T-cell (primary cell): ENCODE measurements around the gene DAO. TPM values are rescaled to one million over a fixed set of nuclear protein-coding genes. Genes with fewer than 3 reads are reported as not detected.
"Not testable (repeated sequence)": the region's sequence is repeated elsewhere in the genome, so short reads cannot be mapped to it uniquely, and the experiment has no call there.

Source experiments
- ATAC-seq, 4 experiments: fragments of 200-7000 bp in 3 of 4; fragments of 150-1000 bp in 1 of 4; cut with Tn5 transposase; replicated peaks in 1 of 4; 1 replicate in 3 of 4; 2 replicates in 1 of 4; pipeline ENCODE4 v1.10.0; 2021; ENCODE audit warnings: moderate library complexity in 3 of 4, mild to moderate bottlenecking in 2 of 4, moderate number of reproducible peaks in 1 of 4
- CTCF ChIA-PET, 2 donors: fragments of 300-600 bp; sonication (Branson Sonifier 250); formaldehyde crosslinking; loops; one replicate each; lab custom pipeline; 2022; ENCODE audit warnings: antibody characterized with exemption in 2 of 2; lab: Charles Lee
- POLR2A ChIA-PET, 2 donors: fragments of 300-600 bp; sonication (Branson Sonifier 250); formaldehyde crosslinking; loops; one replicate each; lab custom pipeline; 2022; ENCODE audit warnings: antibody characterized with exemption in 2 of 2; lab: Charles Lee
- DNase-seq, 35 experiments: peaks; one replicate each; pipeline versions ENCODE4 v3.0.0 to v3.0.0-alpha.2; 2013 to 2023
- H3K27ac ChIP-seq: one replicate; pipeline ENCODE4 v1.5.1; 2013; ENCODE audit warnings: low read length
- H3K27me3 ChIP-seq, 2 experiments: replicated peaks in 1 of 2; 1 replicate in 1 of 2; 2 replicates in 1 of 2; pipeline versions ENCODE4 v1.6.1 to v1.7.0; 2013; ENCODE audit warnings: low read length in 1 of 2, mixed read lengths in 1 of 2; ENCODE audit not compliant: control insufficient read depth in 2 of 2, insufficient read depth in 2 of 2; ENCODE audit errors: extremely low read depth in 1 of 2
- H3K36me3 ChIP-seq, 2 donors: 1 replicate in 1 of 2; 2 replicates in 1 of 2; pipeline versions ENCODE4 v1.6.1 to v1.7.0; 2013; ENCODE audit warnings: low read length in 1 of 2; ENCODE audit not compliant: control insufficient read depth in 2 of 2, insufficient read depth in 1 of 2; ENCODE audit errors: extremely low read depth in 1 of 2
- H3K4me1 ChIP-seq, 2 experiments: 1 replicate in 1 of 2; 2 replicates in 1 of 2; pipeline versions ENCODE4 v1.6.1 to v1.7.0; 2013; ENCODE audit warnings: low read length in 2 of 2, mixed read lengths in 1 of 2; ENCODE audit not compliant: insufficient read depth in 2 of 2, control insufficient read depth in 1 of 2; ENCODE audit errors: extremely low read depth in 1 of 2
- H3K4me3 ChIP-seq, 2 donors: 1 replicate in 1 of 2; 2 replicates in 1 of 2; pipeline versions ENCODE4 v1.5.1 to v1.7.0; 2013; ENCODE audit warnings: mild to moderate bottlenecking in 2 of 2, low read length in 1 of 2, moderate library complexity in 1 of 2; ENCODE audit not compliant: control insufficient read depth in 1 of 2; ENCODE audit errors: extremely low read depth in 1 of 2
- H3K9me3 ChIP-seq: 2 replicates; pipeline ENCODE4 v1.7.0; 2013
- H3K27ac Mint-ChIP-seq, 2 donors: one replicate each; pipeline ENCODE4 v1.8.0; 2020 to 2021; ENCODE audit warnings: mild to moderate bottlenecking in 2 of 2, mixed read lengths in 2 of 2
- H3K27me3 Mint-ChIP-seq, 2 donors: one replicate each; pipeline ENCODE4 v1.8.0; 2021 to 2022; ENCODE audit warnings: mixed read lengths in 2 of 2
- H3K36me3 Mint-ChIP-seq: one replicate; pipeline ENCODE4 v1.8.0; 2021; ENCODE audit warnings: mixed read lengths
- H3K4me1 Mint-ChIP-seq, 3 donors: one replicate each; pipeline ENCODE4 v1.8.0; 2020 to 2022; ENCODE audit warnings: mixed read lengths in 3 of 3, mild to moderate bottlenecking in 1 of 3
- H3K4me3 Mint-ChIP-seq, 3 donors: one replicate each; pipeline ENCODE4 v1.8.0; 2020 to 2022; ENCODE audit warnings: mild to moderate bottlenecking in 3 of 3, mixed read lengths in 3 of 3, moderate library complexity in 3 of 3
- H3K9me3 Mint-ChIP-seq, 3 donors: one replicate each; pipeline ENCODE4 v1.8.0; 2020 to 2022; ENCODE audit warnings: mixed read lengths in 3 of 3
- WGBS: methylation state at CpG from one replicate; pipeline ENCODE4 v1.1.5; 2013; ENCODE audit warnings: missing lambda C conversion rate; ENCODE audit not compliant: insufficient coverage; 5-methylcytosine and 5-hydroxymethylcytosine counted together
- total RNA-seq, 35 experiments: library from RNA in 6 of 35; stranded (reverse) in 6 of 35; fragments of 120-200 nt in 1 of 35; gene quantifications; one replicate each; pipeline versions ENCODE4 v1.2.1 to v1.2.4 and lab custom pipeline; 2013 to 2026

The DAO gene
- total RNA-seq, 5 donors from 2014 or later (not counting 1 experiment from before 2014, with no cell fraction given): not detected

GRCh38 chr12:108839018-108839889 lies 40.6 kb upstream of the DAO start:
- no peak overlapping the region for H3K4me3 ChIP-seq
- Mint-ChIP-seq H3K27me3 (no peaks in the 10 kb centered on the region), H3K4me1 (peaks cover 32 to 46% (median 44%) of the 10 kb centered on the region in 3 donors), H3K27ac (peak overlapping the region; percentile 94), H3K4me3 (peak overlapping the region in 1 of 3 donors; percentile 67), H3K36me3 (peaks cover 13% of the 10 kb centered on the region), H3K9me3 (no peaks in the 10 kb centered on the region)
- peaks cover 0 to 33% of the 10 kb centered on the region in 2 experiments for H3K4me1 ChIP-seq
- peaks cover 6% of the 10 kb centered on the region in 2 donors for H3K36me3 ChIP-seq
- no peaks in the 10 kb centered on the region for H3K27me3 ChIP-seq
- no peak for ATAC-seq
- CTCF ChIA-PET: no interaction called here
- peak overlapping the region; percentile 74 for H3K27ac ChIP-seq
- DNase-seq: no peak
- H3K9me3 ChIP-seq: no peaks in the 10 kb centered on the region
- WGBS: 76% methylated on average over 5 of the region's 6 CpGs
- POLR2A ChIA-PET: interaction anchor here in 1 of 2 donors (0.7 kb wide), 1 partner anchor 196 kb away, joined by 3 read pairs; no protein-coding TSS in a partner anchor

GRCh38 chr12:108839890-108840230 lies 40.0 kb upstream of the DAO start:
- 98% methylated on average over 5 of the region's 10 CpGs for WGBS
- Mint-ChIP-seq H3K4me1 (peaks cover 32 to 46% (median 44%) of the 10 kb centered on the region in 3 donors), H3K36me3 (peaks cover 9% of the 10 kb centered on the region), H3K9me3 (no peaks in the 10 kb centered on the region), H3K27ac (peak overlapping the region; percentile 94), H3K4me3 (no peak overlapping the region), H3K27me3 (no peaks in the 10 kb centered on the region)
- H3K4me1 ChIP-seq: peaks cover 0 to 33% of the 10 kb centered on the region in 2 experiments
- peaks cover 3 to 4% of the 10 kb centered on the region in 2 donors for H3K36me3 ChIP-seq
- no peaks in the 10 kb centered on the region for H3K27me3 ChIP-seq
- H3K4me3 ChIP-seq: no peak overlapping the region
- H3K27ac ChIP-seq: peak overlapping the region; percentile 74
- no peak for DNase-seq
- no peaks in the 10 kb centered on the region for H3K9me3 ChIP-seq
- ChIA-PET CTCF (no interaction called here), POLR2A (interaction anchor here in 1 of 2 donors (0.7 kb wide), 1 partner anchor 196 kb away, joined by 3 read pairs; no protein-coding TSS in a partner anchor)
- ATAC-seq: no peak

- no peak overlapping the region for H3K4me3 ChIP-seq
- no peaks in the 10 kb centered on the region for H3K9me3 Mint-ChIP-seq
- H3K4me1 ChIP-seq: peaks cover 0 to 33% of the 10 kb centered on the region in 2 experiments
- no peak overlapping the region for H3K4me3 Mint-ChIP-seq
- peak overlapping the region; percentile 36 to 68 for H3K27ac Mint-ChIP-seq
- DNase-seq (no peak), ATAC-seq (no peak)
- no peaks in the 10 kb centered on the region for H3K27me3 Mint-ChIP-seq
- peaks cover 3% of the 10 kb centered on the region for H3K36me3 Mint-ChIP-seq
- no peak overlapping the region for H3K27ac ChIP-seq
- peaks cover 2 to 3% of the 10 kb centered on the region in 2 donors for H3K36me3 ChIP-seq
- no peaks in the 10 kb centered on the region for H3K9me3 ChIP-seq
- H3K4me1 Mint-ChIP-seq: peaks cover 26 to 42% (median 41%) of the 10 kb centered on the region in 3 donors
- ChIA-PET POLR2A (interaction anchor here in 1 of 2 donors (0.7 kb wide), 1 partner anchor 120 kb away, joined by 4 read pairs; no protein-coding TSS in a partner anchor), CTCF (no interaction called here)
- H3K27me3 ChIP-seq: no peaks in the 10 kb centered on the region
- WGBS: 88% methylated on average over 16 of the region's 20 CpGs
Observed at GRCh38 chr12:108840605-108841332, 39.1 kb upstream of the DAO start.

GRCh38 chr12:108841825-108842224 lies 38.1 kb upstream of the DAO start:
- peaks cover 0 to 32% of the 10 kb centered on the region in 2 experiments for H3K4me1 ChIP-seq
- Mint-ChIP-seq H3K4me1 (peaks cover 26 to 39% (median 37%) of the 10 kb centered on the region in 3 donors), H3K27ac (peak overlapping the region in 1 of 2 donors; percentile 15)
- H3K27me3 Mint-ChIP-seq, H3K4me3 Mint-ChIP-seq, ATAC-seq, H3K9me3 ChIP-seq, H3K4me3 ChIP-seq, H3K36me3 Mint-ChIP-seq, DNase-seq, H3K36me3 ChIP-seq, H3K27ac ChIP-seq, CTCF ChIA-PET, H3K27me3 ChIP-seq, H3K9me3 Mint-ChIP-seq: not testable (repeated sequence)
- WGBS: 90% methylated on average over 2 of the region's 4 CpGs
- POLR2A ChIA-PET: interaction anchor here in 1 of 2 donors (0.7 kb wide), 1 partner anchor 121 kb away, joined by 4 read pairs; no protein-coding TSS in a partner anchor

GRCh38 chr12:108842361-108842760 lies 37.5 kb upstream of the DAO start:
- DNase-seq (no peak), ATAC-seq (no peak)
- Mint-ChIP-seq H3K27me3 (no peaks in the 10 kb centered on the region), H3K4me1 (peaks cover 23 to 36% (median 34%) of the 10 kb centered on the region in 3 donors), H3K4me3 (no peak overlapping the region), H3K36me3 (peaks cover 7% of the 10 kb centered on the region), H3K9me3 (no peaks in the 10 kb centered on the region), H3K27ac (peak overlapping the region; percentile 19 to 52)
- WGBS: 95% methylated on average over 4 of the region's 6 CpGs
- Histone ChIP-seq H3K9me3 (no peaks in the 10 kb centered on the region), H3K4me1 (peaks cover 0 to 26% of the 10 kb centered on the region in 2 experiments), H3K36me3 (peaks cover 3 to 8% of the 10 kb centered on the region in 2 donors), H3K27ac (no peak overlapping the region), H3K4me3 (no peak overlapping the region), H3K27me3 (no peaks in the 10 kb centered on the region)
- ChIA-PET POLR2A (no interaction called here), CTCF (no interaction called here)

GRCh38 chr12:108843187-108843586 lies 36.7 kb upstream of the DAO start:
- H3K9me3 ChIP-seq: no peaks in the 10 kb centered on the region
- no peak for ATAC-seq
- Mint-ChIP-seq H3K36me3 (peaks cover 14% of the 10 kb centered on the region), H3K4me1 (peaks cover 16 to 29% (median 26%) of the 10 kb centered on the region in 3 donors), H3K9me3 (no peaks in the 10 kb centered on the region), H3K27ac (peak overlapping the region; percentile 19 to 52), H3K27me3 (no peaks in the 10 kb centered on the region), H3K4me3 (no peak overlapping the region)
- DNase-seq: no peak
- H3K4me3 ChIP-seq: no peak overlapping the region
- 100% methylated on average over 2 of the region's 6 CpGs for WGBS
- H3K27me3 ChIP-seq: no peaks in the 10 kb centered on the region
- H3K36me3 ChIP-seq: peaks cover 7 to 15% of the 10 kb centered on the region in 2 donors
- POLR2A ChIA-PET: no interaction called here
- peaks cover 0 to 19% of the 10 kb centered on the region in 2 experiments for H3K4me1 ChIP-seq
- CTCF ChIA-PET: no interaction called here
- H3K27ac ChIP-seq: no peak overlapping the region
